GM19397 (cell line): Measurements from ENCODE around the gene EIF4E1B.

Experiments
- ATAC-seq: cut with Tn5 transposase; IDR thresholded peaks from one replicate; pipeline ENCODE4 v1.9.1; 2021; ENCODE audit warnings: mild to moderate bottlenecking, moderate library complexity; ENCODE audit not compliant: unreplicated experiment

The EIF4E1B gene

GRCh38 chr5:176625966-176626875 lies 4.3 kb upstream of the EIF4E1B start:
- ATAC-seq = no peak

GRCh38 chr5:176626876-176627236 lies 3.6 kb upstream of the EIF4E1B start:
- ATAC-seq = no peak

- ATAC-seq = no peak
Observed at GRCh38 chr5:176627582-176627981, 2.9 kb upstream of the EIF4E1B start.

- no peak for ATAC-seq
Observed at GRCh38 chr5:176628406-176629228, 1.9 kb upstream of the EIF4E1B start.

DNA sequence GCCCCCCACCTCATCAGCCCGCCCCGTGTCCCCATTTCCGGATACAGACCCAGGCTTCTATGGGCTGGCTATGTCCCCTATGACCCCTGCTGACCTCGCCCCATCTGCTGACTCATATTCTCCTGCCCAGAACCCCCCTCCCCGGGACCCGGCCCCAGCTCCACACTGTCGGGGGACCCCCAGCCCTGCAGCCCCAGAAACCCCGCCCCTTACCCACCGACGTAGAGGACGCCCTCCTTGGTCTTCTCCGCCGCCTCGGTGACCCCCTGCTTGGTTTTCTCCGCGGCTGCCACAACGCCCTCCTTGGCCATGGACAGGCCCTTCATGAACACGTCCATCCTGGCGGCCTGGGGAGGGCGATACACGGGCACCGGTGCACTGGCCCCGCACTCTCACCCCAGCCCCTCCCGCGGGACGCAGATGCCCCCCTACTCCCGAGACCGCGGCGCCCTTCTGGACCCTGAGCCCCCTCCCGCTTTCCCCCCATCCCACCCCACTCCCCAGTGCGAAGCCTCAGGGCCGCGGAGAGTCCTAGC lies 1.1 kb upstream of the EIF4E1B start:
- no peak for ATAC-seq

DNA sequence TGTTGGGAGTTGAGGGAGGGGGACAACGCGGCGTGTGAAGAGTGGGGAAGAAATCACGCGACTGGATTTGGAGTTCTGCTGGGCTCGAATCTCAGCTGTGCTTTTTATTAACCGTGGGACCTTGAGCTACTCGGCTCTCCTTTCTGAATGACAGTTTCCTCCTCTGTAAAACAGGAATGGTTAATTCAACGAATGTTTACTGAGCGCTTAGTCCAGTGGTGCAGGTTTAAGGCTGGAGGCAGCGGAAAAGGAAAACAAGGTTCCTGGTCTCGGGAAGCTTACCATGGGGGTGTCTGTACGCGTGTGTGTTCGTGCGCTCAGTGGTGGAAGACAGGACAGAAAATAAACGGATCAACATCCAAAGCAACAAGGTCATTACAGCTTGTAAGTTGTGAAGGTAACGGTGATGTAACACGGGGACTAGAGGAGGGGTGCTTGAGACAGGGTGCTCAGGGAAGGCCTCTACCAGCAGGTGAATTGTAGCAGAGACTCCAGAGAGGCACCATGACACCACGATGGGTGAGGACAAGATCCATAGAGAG lies 277 bp downstream of the EIF4E1B start:
- ATAC-seq = no peak

GRCh38 chr5:176631383-176632200 lies 1.1 kb downstream of the EIF4E1B start:
- ATAC-seq = no peak

DNA sequence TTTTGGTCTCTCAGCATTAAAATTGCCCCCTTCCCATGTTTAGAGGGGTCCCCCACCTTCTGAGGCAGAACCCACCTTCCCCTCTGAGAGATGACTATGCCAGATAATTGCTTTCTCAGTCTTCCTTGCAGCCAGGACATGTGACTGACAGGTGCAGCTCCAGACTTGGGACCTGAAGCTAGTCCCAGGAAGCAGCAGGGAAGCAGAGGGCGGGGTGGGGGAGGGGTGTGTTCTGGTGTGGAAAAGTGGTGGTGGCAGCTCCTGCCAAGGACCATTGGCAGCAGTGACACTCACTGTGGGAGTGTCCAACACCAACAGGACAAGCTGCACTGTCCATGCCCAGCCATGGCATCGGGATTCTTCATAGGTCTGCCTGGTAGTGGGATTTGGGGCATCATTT lies 2.3 kb downstream of the EIF4E1B start:
- ATAC-seq = no peak

DNA sequence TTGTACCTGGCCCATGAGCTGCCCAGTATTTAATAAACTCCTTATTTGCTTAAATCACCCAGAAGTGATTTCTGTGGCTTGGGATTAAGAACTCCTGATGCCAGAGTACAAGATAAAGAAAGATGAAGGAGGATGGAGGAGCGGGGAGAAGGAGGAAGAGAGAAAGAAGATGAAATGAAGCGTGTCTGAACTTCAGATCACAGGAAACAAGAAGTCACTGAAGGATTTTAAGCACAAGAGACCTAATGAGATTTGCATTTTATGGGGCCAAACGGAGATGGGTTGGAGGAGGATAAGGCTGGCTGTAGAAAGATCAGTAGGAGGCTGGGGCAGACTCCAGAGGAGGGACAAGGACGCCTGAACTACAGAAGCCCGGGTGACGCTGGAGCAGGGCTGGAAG lies 3.1 kb downstream of the EIF4E1B start:
- ATAC-seq = no peak

DNA sequence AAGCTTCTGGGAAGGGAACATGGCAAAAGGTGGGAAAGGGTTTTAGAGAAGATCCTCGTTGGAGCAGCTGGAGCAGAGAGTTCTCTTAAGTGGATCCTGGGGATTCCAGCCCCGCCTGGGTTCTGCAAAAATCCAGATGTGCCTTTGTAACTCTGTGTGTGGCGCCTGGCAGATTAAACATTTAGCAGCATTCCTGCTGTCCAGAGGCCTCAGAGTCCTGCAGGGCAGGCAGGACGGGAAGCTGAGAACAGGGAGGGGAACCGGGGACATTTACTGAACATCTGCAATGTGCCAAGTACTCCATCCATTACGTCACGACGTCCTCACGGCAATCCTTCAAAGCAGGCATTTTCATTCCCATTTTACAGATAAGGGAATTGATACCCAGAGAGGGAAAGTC lies 6.0 kb downstream of the EIF4E1B start:
- ATAC-seq = no peak

DNA sequence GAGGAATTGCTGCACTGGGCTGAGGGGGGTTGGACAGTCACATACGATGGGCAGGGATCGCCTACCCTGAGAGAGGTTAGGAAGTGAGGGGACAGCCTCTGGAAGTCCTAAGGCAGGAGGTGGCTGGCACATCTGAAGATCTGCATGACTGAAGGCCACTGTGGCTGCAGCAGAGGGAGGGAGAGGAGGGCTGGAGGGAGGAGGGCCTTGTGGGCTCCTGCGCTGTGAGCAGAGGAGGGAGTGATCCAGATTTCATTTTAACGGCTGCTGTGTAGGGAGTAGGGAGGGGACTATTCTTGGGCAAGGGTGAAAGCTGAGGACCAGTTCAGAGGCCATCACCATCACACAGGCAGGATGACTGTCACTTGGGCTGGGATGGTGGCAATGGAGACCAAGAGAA lies 7.1 kb downstream of the EIF4E1B start:
- ATAC-seq = no peak

- ATAC-seq = no peak
Observed at GRCh38 chr5:176638437-176638836, 8.0 kb downstream of the EIF4E1B start.

GRCh38 chr5:176639208-176639607 lies 8.7 kb downstream of the EIF4E1B start:
- ATAC-seq = no peak

GRCh38 chr5:176639981-176640380 lies 9.5 kb downstream of the EIF4E1B start:
- no peak for ATAC-seq

GRCh38 chr5:176640616-176641015 lies 10.1 kb downstream of the EIF4E1B start:
- ATAC-seq = no peak

GRCh38 chr5:176642675-176643490 lies 12.4 kb downstream of the EIF4E1B start:
- ATAC-seq = no peak

DNA sequence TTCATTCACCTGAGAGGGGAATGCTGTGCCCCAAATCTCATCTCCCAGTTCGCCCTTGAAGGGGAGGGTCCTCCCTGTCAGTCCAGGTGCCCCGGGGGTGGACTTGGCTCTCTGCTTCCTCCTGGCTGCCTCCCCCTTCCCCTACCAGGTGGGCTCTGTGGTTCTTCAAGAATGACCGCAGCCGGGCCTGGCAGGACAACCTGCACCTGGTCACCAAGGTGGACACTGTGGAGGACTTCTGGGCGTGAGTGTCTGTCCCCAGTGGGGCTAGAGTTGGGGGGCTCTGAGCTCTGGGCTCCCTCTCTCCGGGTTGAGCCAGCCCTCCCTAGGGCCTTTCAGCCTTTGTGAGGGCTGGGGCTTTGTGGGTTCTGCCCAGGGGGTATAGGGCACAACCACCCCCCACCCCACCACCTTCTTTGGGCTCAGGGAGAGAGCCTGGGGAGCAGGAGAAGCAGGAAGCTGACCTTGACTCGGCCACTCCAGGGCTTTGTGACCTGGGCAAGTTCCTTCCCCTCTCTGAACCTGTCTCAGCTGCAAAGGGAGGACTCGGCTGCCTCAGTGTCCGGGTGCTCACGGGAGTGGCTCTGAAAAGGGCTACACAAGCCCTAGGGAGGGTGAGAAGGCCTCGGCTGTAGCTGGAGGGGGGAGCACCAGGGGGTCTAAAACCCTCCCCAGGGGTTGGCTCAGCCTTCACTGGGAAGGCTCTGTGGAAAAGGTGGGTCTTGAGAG lies 13.2 kb downstream of the EIF4E1B start:
- no peak for ATAC-seq

DNA sequence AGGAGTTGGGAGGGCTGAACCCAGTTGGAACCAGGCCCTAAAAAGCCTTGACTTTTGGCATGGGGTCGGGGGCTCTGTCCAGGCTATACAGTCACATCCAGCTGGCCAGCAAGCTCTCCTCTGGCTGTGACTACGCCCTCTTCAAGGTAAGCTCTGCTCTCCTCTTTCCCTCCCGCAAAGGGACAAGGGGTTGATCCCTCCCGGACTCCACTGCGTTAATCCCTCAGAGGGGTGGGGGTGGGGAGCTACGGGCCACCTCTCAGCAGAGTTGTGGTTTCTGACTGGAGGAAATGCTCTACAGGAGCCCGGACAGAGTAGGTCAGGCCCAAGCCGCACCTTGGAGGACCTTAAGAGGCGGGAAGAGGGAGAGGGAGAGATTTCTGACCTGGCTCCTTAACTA lies 13.8 kb downstream of the EIF4E1B start:
- no peak for ATAC-seq
